Body of pancreas (tissue), 4 donors: ENCODE results near the gene PPP6R1.

ENCODE experiments used
- CTCF ChIP-seq, 7 experiments: fragments of 450-650 bp in 4 of 7; fragments of 200-600 bp in 3 of 7; sonication (generic) in 3 of 7; IDR thresholded peaks; one replicate each; pipeline ENCODE4 v1.5.1; 2016 to 2019; ENCODE audit warnings: antibody characterized with exemption in 7 of 7
- POLR2A ChIP-seq, 3 donors: fragments of 450-650 bp; IDR thresholded peaks; one replicate each; pipeline ENCODE4 v1.6.1; 2016; ENCODE audit warnings: antibody characterized with exemption in 3 of 3, mild to moderate bottlenecking in 2 of 3

GRCh38 chr19:55306712-55307111, 47.9 kb upstream of the PPP6R1 start:
- TF ChIP-seq CTCF (IDR thresholded peaks at IDR 0.05) (no peak), POLR2A (IDR thresholded peaks at IDR 0.05) (no peak)
